GM12878 (cell line): ENCODE results near the gene CORO2B. TPM values are rescaled to one million over a fixed set of nuclear protein-coding genes. Genes with fewer than 3 reads are reported as not detected.

Experiments
- ATAC-seq: fragments of 200-7000 bp; cut with Tn5 transposase; 3 replicates; pipeline ENCODE4 v1.9.1; 2020; ENCODE audit warnings: mild to moderate bottlenecking, moderate library complexity
- BruUV-seq: library from RNA; stranded (reverse); fragments of 400-500 nt; replicated peaks from 2 replicates; lab custom pipeline; 2021; lab: Mats Ljungman, UMichigan
- CTCF ChIA-PET: fragments of 300-600 bp; sonication (Branson Sonifier 250); formaldehyde crosslinking; extraction: SDS; loops from one replicate; lab custom pipeline; 2021; ENCODE audit warnings: inconsistent platforms; lab: Yijun Ruan, JAX
- POLR2A ChIA-PET: fragments of 350-600 bp; formaldehyde crosslinking; extraction: SDS; loops from one replicate; lab custom pipeline; 2021; ENCODE audit warnings: inconsistent platforms; lab: Charles Lee
- RAD21 ChIA-PET: fragments of 300-600 bp; sonication (Branson Sonifier 250); formaldehyde crosslinking; loops from one replicate; lab custom pipeline; 2023; ENCODE audit warnings: antibody characterized with exemption; ENCODE audit not compliant: unreplicated experiment; lab: Charles Lee
- SMC1A ChIA-PET: fragments of 300-600 bp; sonication (Branson Sonifier 250); formaldehyde crosslinking; loops from one replicate; lab custom pipeline; 2023; ENCODE audit not compliant: unreplicated experiment, uncharacterized antibody; lab: Charles Lee
- DNase-seq: peaks from one replicate; pipeline ENCODE4 v3.0.0-alpha.2; 2011; ENCODE audit warnings: low read depth, low spot score
- FAIRE-seq: peaks from 3 replicates; lab custom pipeline; 2011; peaks lifted over from hg19 to GRCh38; lab: Jason Lieb, UNC
- H2AFZ ChIP-seq: 2 replicates; pipeline ENCODE4 v1.6.0; 2011; ENCODE audit warnings: low read depth, low read length, control low read depth; ENCODE audit not compliant: control insufficient read depth
- H3K27ac ChIP-seq: 2 replicates; pipeline ENCODE4 v1.5.1; 2011; ENCODE audit warnings: control low read depth; ENCODE audit not compliant: control insufficient read depth, insufficient read depth
- H3K27me3 ChIP-seq, 2 experiments: replicated peaks in 1 of 2; 2 replicates each; pipeline versions ENCODE4 v1.6.0 to v1.6.1; 2011; ENCODE audit warnings: low read length in 1 of 2; ENCODE audit not compliant: control insufficient read depth in 2 of 2, insufficient read depth in 2 of 2
- H3K36me3 ChIP-seq, 2 experiments: 2 replicates each; pipeline ENCODE4 v1.5.1; 2011; ENCODE audit warnings: low read length in 1 of 2; ENCODE audit not compliant: control insufficient read depth in 2 of 2, insufficient read depth in 2 of 2
- H3K4me1 ChIP-seq: 2 replicates; pipeline ENCODE4 v1.6.1; 2011; ENCODE audit warnings: mild to moderate bottlenecking, low read length, moderate library complexity, mixed read lengths; ENCODE audit not compliant: control insufficient read depth, insufficient read depth
- H3K4me2 ChIP-seq: 2 replicates; pipeline ENCODE4 v1.6.0; 2011; ENCODE audit warnings: control low read depth; ENCODE audit not compliant: control insufficient read depth, insufficient read depth
- H3K4me3 ChIP-seq: fragments of 200-600 bp; sonication (generic); 2 replicates; pipeline ENCODE4 v1.5.1; 2016
- H3K79me2 ChIP-seq: 2 replicates; pipeline ENCODE4 v1.6.0; 2011; ENCODE audit warnings: low read length; ENCODE audit not compliant: control insufficient read depth, insufficient read depth
- H3K9ac ChIP-seq: 2 replicates; pipeline ENCODE4 v1.8.0; 2011; ENCODE audit warnings: low read length, control low read depth, mixed read lengths; ENCODE audit not compliant: control insufficient read depth, insufficient read depth
- H3K9me3 ChIP-seq: replicated peaks from 3 replicates; pipeline ENCODE4 v1.5.1; 2011; ENCODE audit warnings: mild to moderate bottlenecking, low read length; ENCODE audit not compliant: control insufficient read depth, insufficient read depth
- H4K20me1 ChIP-seq: 2 replicates; pipeline ENCODE4 v1.6.0; 2011; ENCODE audit not compliant: control insufficient read depth, insufficient read depth
- POLR2A ChIP-seq: IDR thresholded peaks from 2 replicates; pipeline ENCODE4 v1.6.1; 2011; ENCODE audit warnings: low read depth, mild to moderate bottlenecking, low read length
- RB1 ChIP-seq: fragments of 450-650 bp; formaldehyde crosslinking; IDR thresholded peaks from 2 replicates; pipeline ENCODE4 v1.6.1; 2017; ENCODE audit warnings: mild to moderate bottlenecking, borderline replicate concordance
- WGBS: methylation state at CpG from one replicate; pipeline ENCODE4 v1.1.6; 2016; ENCODE audit warnings: low lambda C conversion rate; ENCODE audit not compliant: insufficient replicate concordance, insufficient coverage; ENCODE audit errors: missing lambda C conversion rate; 5-methylcytosine and 5-hydroxymethylcytosine counted together
- in situ Hi-C: fragments of 300-500 bp; cut with MboI; formaldehyde crosslinking; loops from 9 replicates; pipeline ENCODE4 v1.14.3; 2018; ENCODE audit warnings: mixed read lengths
- intact Hi-C: fragments of 100-400 bp; cut with micrococcal nuclease; formaldehyde crosslinking; loops from one replicate; pipeline ENCODE4 v1.14.2; 2022; ENCODE audit not compliant: unreplicated experiment
- polyA plus RNA-seq, 11 experiments: library from polyadenylated mRNA; depleted of rRNA in 4 of 11; unstranded in 6 of 11; stranded (reverse) in 5 of 11; fragments of >200 nt; fragmentation: Nextera tagmentation in 4 of 11; fragmentation: Illumina TruSeq in 1 of 11; extraction: Ambion mirVana in 4 of 11; extraction: Trizol in 1 of 11; gene quantifications; 1 replicate in 1 of 11; 2 replicates in 10 of 11; pipeline versions ENCODE4 v1.2.1 to v1.2.3, GENCODE V29; 2011 to 2016; ENCODE audit warnings: inconsistent platforms in 2 of 11, missing spikeins in 2 of 11, low read depth in 1 of 11
- total RNA-seq, 4 experiments: library from RNA; depleted of rRNA in 3 of 4; stranded (reverse); fragments of >200 nt in 3 of 4; fragmentation: Illumina TruSeq in 1 of 4; extraction: Trizol in 1 of 4; gene quantifications; 2 replicates each; pipeline versions ENCODE4 v1.2.1 to v1.2.3, GENCODE V29; 2013 to 2021
- TF ChIP-seq, protein P1 (sequence below): IDR thresholded peaks from 2 replicates; pipeline ENCODE4 v1.6.1; 2012; ENCODE audit warnings: improper control_type of control experiment, low read depth, low read length; ENCODE audit not compliant: insufficient replicate concordance
- TF ChIP-seq, protein P2 (sequence below): IDR thresholded peaks from 2 replicates; pipeline ENCODE4 v1.6.1; 2011; ENCODE audit warnings: low read depth, low read length, improper control_type of control experiment, borderline replicate concordance
- TF ChIP-seq, protein P3 (sequence below): IDR thresholded peaks from 2 replicates; pipeline ENCODE4 v1.6.1; 2012; ENCODE audit warnings: low read depth, low read length, improper control_type of control experiment

The CORO2B gene
- total and polyA plus RNA-seq, 10 of the 15 experiments (the other 5 are each of a cell fraction or from before 2014, with no cell fraction given): 0.05 to 0.73 (median 0.13) TPM; not detected in 4

DNA sequence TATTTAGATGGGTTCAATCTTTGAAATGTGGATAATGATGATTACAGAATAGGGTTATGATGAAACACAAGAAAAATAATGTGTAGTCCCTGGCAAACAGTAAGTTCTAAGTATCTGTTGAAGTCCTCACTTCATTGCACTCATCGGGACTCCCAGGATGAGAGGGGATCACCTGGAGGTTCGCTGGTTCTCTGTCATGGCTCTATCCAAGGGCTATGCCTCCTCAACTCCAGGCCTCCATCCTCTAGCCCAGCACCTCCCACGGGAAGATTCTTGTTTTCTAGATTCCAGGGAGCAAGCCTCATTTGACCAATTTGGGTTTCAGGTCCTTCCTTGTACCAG is 196.4 kb downstream of the CORO2B start:
- BruUV-seq: no TSS peak
- Histone ChIP-seq H3K9ac (no peak overlapping the region), H4K20me1 (no peaks in the 10 kb centered on the region), H3K4me2 (no peak overlapping the region), H3K27me3 (no peaks in the 10 kb centered on the region), H3K27ac (no peak overlapping the region), H3K4me3 (no peak overlapping the region), H2AFZ (no peak overlapping the region), H3K4me1 (no peaks in the 10 kb centered on the region), H3K36me3 (peaks cover 4 to 14% of the 10 kb centered on the region in 2 experiments), H3K79me2 (no peaks in the 10 kb centered on the region)
- ChIA-PET RAD21 (no interaction called here), SMC1A (no interaction called here), POLR2A (no interaction called here), CTCF (no interaction called here)
- ATAC-seq: no peak
- in situ Hi-C loops (no loop called here), intact Hi-C loops (no loop called here)
- no peak for FAIRE-seq
- 78% methylated on average over 3 of the region's 3 CpGs for WGBS
- TF ChIP-seq POLR2A: no peak
- TF ChIP-seq, protein P1, sequence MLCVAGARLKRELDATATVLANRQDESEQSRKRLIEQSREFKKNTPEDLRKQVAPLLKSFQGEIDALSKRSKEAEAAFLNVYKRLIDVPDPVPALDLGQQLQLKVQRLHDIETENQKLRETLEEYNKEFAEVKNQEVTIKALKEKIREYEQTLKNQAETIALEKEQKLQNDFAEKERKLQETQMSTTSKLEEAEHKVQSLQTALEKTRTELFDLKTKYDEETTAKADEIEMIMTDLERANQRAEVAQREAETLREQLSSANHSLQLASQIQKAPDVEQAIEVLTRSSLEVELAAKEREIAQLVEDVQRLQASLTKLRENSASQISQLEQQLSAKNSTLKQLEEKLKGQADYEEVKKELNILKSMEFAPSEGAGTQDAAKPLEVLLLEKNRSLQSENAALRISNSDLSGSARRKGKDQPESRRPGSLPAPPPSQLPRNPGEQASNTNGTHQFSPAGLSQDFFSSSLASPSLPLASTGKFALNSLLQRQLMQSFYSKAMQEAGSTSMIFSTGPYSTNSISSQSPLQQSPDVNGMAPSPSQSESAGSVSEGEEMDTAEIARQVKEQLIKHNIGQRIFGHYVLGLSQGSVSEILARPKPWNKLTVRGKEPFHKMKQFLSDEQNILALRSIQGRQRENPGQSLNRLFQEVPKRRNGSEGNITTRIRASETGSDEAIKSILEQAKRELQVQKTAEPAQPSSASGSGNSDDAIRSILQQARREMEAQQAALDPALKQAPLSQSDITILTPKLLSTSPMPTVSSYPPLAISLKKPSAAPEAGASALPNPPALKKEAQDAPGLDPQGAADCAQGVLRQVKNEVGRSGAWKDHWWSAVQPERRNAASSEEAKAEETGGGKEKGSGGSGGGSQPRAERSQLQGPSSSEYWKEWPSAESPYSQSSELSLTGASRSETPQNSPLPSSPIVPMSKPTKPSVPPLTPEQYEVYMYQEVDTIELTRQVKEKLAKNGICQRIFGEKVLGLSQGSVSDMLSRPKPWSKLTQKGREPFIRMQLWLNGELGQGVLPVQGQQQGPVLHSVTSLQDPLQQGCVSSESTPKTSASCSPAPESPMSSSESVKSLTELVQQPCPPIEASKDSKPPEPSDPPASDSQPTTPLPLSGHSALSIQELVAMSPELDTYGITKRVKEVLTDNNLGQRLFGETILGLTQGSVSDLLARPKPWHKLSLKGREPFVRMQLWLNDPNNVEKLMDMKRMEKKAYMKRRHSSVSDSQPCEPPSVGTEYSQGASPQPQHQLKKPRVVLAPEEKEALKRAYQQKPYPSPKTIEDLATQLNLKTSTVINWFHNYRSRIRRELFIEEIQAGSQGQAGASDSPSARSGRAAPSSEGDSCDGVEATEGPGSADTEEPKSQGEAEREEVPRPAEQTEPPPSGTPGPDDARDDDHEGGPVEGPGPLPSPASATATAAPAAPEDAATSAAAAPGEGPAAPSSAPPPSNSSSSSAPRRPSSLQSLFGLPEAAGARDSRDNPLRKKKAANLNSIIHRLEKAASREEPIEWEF: no peak
- TF ChIP-seq, protein P2, sequence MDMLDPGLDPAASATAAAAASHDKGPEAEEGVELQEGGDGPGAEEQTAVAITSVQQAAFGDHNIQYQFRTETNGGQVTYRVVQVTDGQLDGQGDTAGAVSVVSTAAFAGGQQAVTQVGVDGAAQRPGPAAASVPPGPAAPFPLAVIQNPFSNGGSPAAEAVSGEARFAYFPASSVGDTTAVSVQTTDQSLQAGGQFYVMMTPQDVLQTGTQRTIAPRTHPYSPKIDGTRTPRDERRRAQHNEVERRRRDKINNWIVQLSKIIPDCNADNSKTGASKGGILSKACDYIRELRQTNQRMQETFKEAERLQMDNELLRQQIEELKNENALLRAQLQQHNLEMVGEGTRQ: no peak
- TF ChIP-seq RB1: no peak
- TF ChIP-seq, protein P3, sequence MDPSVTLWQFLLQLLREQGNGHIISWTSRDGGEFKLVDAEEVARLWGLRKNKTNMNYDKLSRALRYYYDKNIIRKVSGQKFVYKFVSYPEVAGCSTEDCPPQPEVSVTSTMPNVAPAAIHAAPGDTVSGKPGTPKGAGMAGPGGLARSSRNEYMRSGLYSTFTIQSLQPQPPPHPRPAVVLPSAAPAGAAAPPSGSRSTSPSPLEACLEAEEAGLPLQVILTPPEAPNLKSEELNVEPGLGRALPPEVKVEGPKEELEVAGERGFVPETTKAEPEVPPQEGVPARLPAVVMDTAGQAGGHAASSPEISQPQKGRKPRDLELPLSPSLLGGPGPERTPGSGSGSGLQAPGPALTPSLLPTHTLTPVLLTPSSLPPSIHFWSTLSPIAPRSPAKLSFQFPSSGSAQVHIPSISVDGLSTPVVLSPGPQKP: no peak
- TF ChIP-seq, all 136 proteins: peak for 0
- no peak for DNase-seq
- H3K9me3 ChIP-seq: no peaks in the 10 kb centered on the region; the same call in 2 of the 3 replicates
